Stomach (tissue), 9 donors: ENCODE measurements around the gene CBX4. TPM values are rescaled to one million over a fixed set of nuclear protein-coding genes. Genes with fewer than 3 reads are reported as not detected.

Experiments used
- DNase-seq, 2 donors: peaks; one replicate each; pipeline versions ENCODE4 v3.0.0 to v3.0.0-alpha.2; 2013 to 2019
- H3K27ac ChIP-seq, 5 donors: fragments of 200-600 bp in 4 of 5; sonication (generic) in 4 of 5; one replicate each; pipeline ENCODE4 v1.5.1; 2013 to 2019; ENCODE audit warnings: mild to moderate bottlenecking in 1 of 5, moderate library complexity in 1 of 5
- H3K27me3 ChIP-seq, 3 donors: fragments of 200-600 bp; sonication (generic); one replicate each; pipeline ENCODE4 v1.5.1; 2017 to 2019; ENCODE audit warnings: mixed run types in 1 of 3
- H3K36me3 ChIP-seq, 4 donors: fragments of 200-600 bp; sonication (generic); 1 replicate in 3 of 4; 2 replicates in 1 of 4; pipeline ENCODE4 v1.5.1; 2016 to 2019
- H3K4me1 ChIP-seq, 4 donors: fragments of 200-600 bp; sonication (generic); one replicate each; pipeline ENCODE4 v1.5.1; 2016 to 2019
- H3K4me3 ChIP-seq, 4 donors: fragments of 200-600 bp; sonication (generic) in 3 of 4; one replicate each; pipeline ENCODE4 v1.5.1; 2016 to 2019; ENCODE audit warnings: mild to moderate bottlenecking in 1 of 4
- H3K9me3 ChIP-seq, 4 donors: fragments of 200-600 bp; sonication (generic); one replicate each; pipeline ENCODE4 v1.5.1; 2016 to 2019
- EP300 ChIP-seq: sonication (generic); formaldehyde crosslinking; IDR thresholded peaks from one replicate; pipeline ENCODE4 v1.6.1; 2017; ENCODE audit warnings: antibody characterized with exemption
- POLR2A ChIP-seq, 4 donors: fragments of 450-650 bp; IDR thresholded peaks; one replicate each; pipeline ENCODE4 v1.6.1; 2016; ENCODE audit warnings: antibody characterized with exemption in 4 of 4, control low read depth in 2 of 4, mild to moderate bottlenecking in 1 of 4, moderate library complexity in 1 of 4
- POLR2AphosphoS5 ChIP-seq, 3 donors: sonication (generic); formaldehyde crosslinking; IDR thresholded peaks; one replicate each; pipeline ENCODE4 v1.6.1; 2016; ENCODE audit warnings: antibody characterized with exemption in 3 of 3
- WGBS, 5 donors: extraction: QIAGEN DNeasy Blood & Tissue Kit in 3 of 5; methylation state at CpG; one replicate each; pipeline versions ENCODE4 v1.1.5 to v1.1.7; 2013 to 2018; 5-methylcytosine and 5-hydroxymethylcytosine counted together
- intact Hi-C: fragments of 100-400 bp; cut with DNase I; formaldehyde crosslinking; loops from one replicate; pipeline ENCODE4 v1.15.1; 2023; ENCODE audit warnings: low total_unique reads
- polyA plus RNA-seq, 3 donors: library from polyadenylated mRNA; stranded (reverse); fragments of 200-250 nt; gene quantifications; one replicate each; pipeline ENCODE4 v1.2.3, GENCODE V29; 2013
- total RNA-seq, 5 donors: library from RNA; depleted of rRNA; stranded (reverse); fragments of >200 nt; gene quantifications; one replicate each; pipeline versions ENCODE4 v1.1.0 to v1.2.3, GENCODE V29; 2014 to 2016
- TF ChIP-seq, protein P1 (sequence below), 7 experiments: fragments of 450-650 bp in 4 of 7; fragments of 200-600 bp in 3 of 7; sonication (generic) in 3 of 7; IDR thresholded peaks; one replicate each; pipeline ENCODE4 v1.5.1; 2016 to 2019; ENCODE audit warnings: antibody characterized with exemption in 7 of 7, control low read depth in 2 of 7, mild to moderate bottlenecking in 1 of 7
- donor health status: healthy with polysubstance abuse.
- donor health status: Bipolar disorder and iron deficiency.
- donor health status: healthy.

The CBX4 gene
- total and polyA plus RNA-seq, 8 donors: 1.8 to 10.6 (median 8.3) TPM

GRCh38 chr17:79785017-79785899 lies 54.0 kb downstream of the CBX4 start:
- Histone ChIP-seq H3K36me3 (no peaks in the 10 kb centered on the region), H3K9me3 (no peaks in the 10 kb centered on the region), H3K4me3 (no peak overlapping the region), H3K4me1 (peaks cover 7 to 11% (median 9%) of the 10 kb centered on the region in 4 donors), H3K27ac (no peak overlapping the region), H3K27me3 (peaks cover 9 to 100% (median 35%) of the 10 kb centered on the region in 3 donors)
- DNase-seq: no peak
- TF ChIP-seq POLR2AphosphoS5 (IDR thresholded peaks at IDR 0.05): no peak
- TF ChIP-seq, protein P1, sequence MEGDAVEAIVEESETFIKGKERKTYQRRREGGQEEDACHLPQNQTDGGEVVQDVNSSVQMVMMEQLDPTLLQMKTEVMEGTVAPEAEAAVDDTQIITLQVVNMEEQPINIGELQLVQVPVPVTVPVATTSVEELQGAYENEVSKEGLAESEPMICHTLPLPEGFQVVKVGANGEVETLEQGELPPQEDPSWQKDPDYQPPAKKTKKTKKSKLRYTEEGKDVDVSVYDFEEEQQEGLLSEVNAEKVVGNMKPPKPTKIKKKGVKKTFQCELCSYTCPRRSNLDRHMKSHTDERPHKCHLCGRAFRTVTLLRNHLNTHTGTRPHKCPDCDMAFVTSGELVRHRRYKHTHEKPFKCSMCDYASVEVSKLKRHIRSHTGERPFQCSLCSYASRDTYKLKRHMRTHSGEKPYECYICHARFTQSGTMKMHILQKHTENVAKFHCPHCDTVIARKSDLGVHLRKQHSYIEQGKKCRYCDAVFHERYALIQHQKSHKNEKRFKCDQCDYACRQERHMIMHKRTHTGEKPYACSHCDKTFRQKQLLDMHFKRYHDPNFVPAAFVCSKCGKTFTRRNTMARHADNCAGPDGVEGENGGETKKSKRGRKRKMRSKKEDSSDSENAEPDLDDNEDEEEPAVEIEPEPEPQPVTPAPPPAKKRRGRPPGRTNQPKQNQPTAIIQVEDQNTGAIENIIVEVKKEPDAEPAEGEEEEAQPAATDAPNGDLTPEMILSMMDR (IDR thresholded peaks at IDR 0.05): no peak
- intact Hi-C loops: no loop called here
- 94 to 96% (median 95%) methylated on average over 13 to 17 of the region's 17 CpGs for WGBS, 5 donors

- Histone ChIP-seq H3K27me3 (peaks cover 3 to 100% (median 29%) of the 10 kb centered on the region in 3 donors), H3K4me1 (peaks cover 0 to 3% (median 1%) of the 10 kb centered on the region in 4 donors), H3K4me3 (no peak overlapping the region), H3K27ac (no peak overlapping the region), H3K9me3 (no peaks in the 10 kb centered on the region), H3K36me3 (no peaks in the 10 kb centered on the region)
- no peak for DNase-seq
- TF ChIP-seq POLR2AphosphoS5 (IDR thresholded peaks at IDR 0.05): no peak
- TF ChIP-seq POLR2A (IDR thresholded peaks at IDR 0.05): no peak
- no peak for TF ChIP-seq EP300
- TF ChIP-seq, protein P1 (IDR thresholded peaks at IDR 0.05): no peak
- intact Hi-C loops: no loop called here
- WGBS, 5 donors: 94 to 97% (median 96%) methylated on average over 21 to 31 of the region's 31 CpGs
Measured at GRCh38 chr17:79784353-79785016, 54.8 kb downstream of the CBX4 start.

DNA sequence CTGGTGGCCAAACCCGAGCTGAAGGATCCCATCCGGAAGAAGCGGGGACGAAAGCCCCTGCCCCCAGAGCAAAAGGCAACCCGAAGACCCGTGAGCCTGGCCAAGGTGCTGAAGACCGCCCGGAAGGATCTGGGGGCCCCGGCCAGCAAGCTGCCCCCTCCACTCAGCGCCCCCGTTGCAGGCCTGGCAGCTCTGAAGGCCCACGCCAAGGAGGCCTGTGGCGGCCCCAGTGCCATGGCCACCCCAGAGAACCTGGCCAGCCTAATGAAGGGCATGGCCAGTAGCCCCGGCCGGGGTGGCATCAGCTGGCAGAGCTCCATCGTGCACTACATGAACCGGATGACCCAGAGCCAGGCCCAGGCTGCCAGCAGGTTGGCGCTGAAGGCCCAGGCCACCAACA lies 55.3 kb downstream of the CBX4 start:
- Histone ChIP-seq H3K9me3 (no peaks in the 10 kb centered on the region), H3K27ac (no peak overlapping the region), H3K4me1 (peaks cover under 1 to 6% (median 5%) of the 10 kb centered on the region in 4 donors), H3K27me3 (peaks cover 0 to 100% (median 29%) of the 10 kb centered on the region in 3 donors), H3K4me3 (no peak overlapping the region), H3K36me3 (no peaks in the 10 kb centered on the region)
- DNase-seq: no peak
- TF ChIP-seq POLR2AphosphoS5 (IDR thresholded peaks at IDR 0.05) (no peak), POLR2A (IDR thresholded peaks at IDR 0.05) (no peak), EP300 (no peak)
- TF ChIP-seq, protein P1 (IDR thresholded peaks at IDR 0.05): no peak
- 92 to 95% (median 95%) methylated on average over 15 to 18 of the region's 18 CpGs for WGBS, 5 donors
- intact Hi-C loops: no loop called here

Other genes with a start within 250 kb of the CBX4 start
- 1 to 10 TPM in 1 of 5 donors, not detected in 4; 7.6 TPM for gene RBFOX3, start 228.4 kb downstream of the CBX4 start, total RNA-seq
- gene RBFOX3, start 228.4 kb downstream of the CBX4 start, polyA plus RNA-seq: 1 to 10 TPM in 1 of 3 donors, not detected in 2; 1.2 TPM
- gene ENPP7, start 108.5 kb downstream of the CBX4 start, total RNA-seq: 1 to 10 TPM in 1 of 5 donors, not detected in 4; 5.0 TPM
- not detected for gene ENPP7, start 108.5 kb downstream of the CBX4 start, polyA plus RNA-seq
- gene CBX2, start 61.3 kb downstream of the CBX4 start, total RNA-seq: 1 to 10 TPM in 2 of 5 donors, under 1 TPM in 1, not detected in 2; under 0.01 to 1.3 (median 1.0) TPM
- 1 to 10 TPM in 1 of 3 donors, under 1 TPM in 1, not detected in 1; 0.93 to 1.2 TPM for gene CBX2, start 61.3 kb downstream of the CBX4 start, polyA plus RNA-seq
- 100 to 1,000 TPM in 1 of 5 donors, 10 to 100 TPM in 1, 1 to 10 TPM in 1, not detected in 2; 2.8 to 140 (median 12.0) TPM for gene CBX8, start 42.4 kb downstream of the CBX4 start, total RNA-seq
- 1 to 10 TPM in 2 of 3 donors, under 1 TPM in 1; 0.76 to 3.4 (median 1.4) TPM for gene CBX8, start 42.4 kb downstream of the CBX4 start, polyA plus RNA-seq
- 10 to 100 TPM; 12.7 to 22.2 (median 21.0) TPM for gene TBC1D16, start 196.4 kb upstream of the CBX4 start, total RNA-seq
- 10 to 100 TPM in 1 of 3 donors, 1 to 10 TPM in 2; 3.0 to 17.1 (median 6.6) TPM for gene TBC1D16, start 196.4 kb upstream of the CBX4 start, polyA plus RNA-seq
- 10 to 100 TPM in 2 of 5 donors, 1 to 10 TPM in 3; 3.5 to 56.2 (median 5.8) TPM for gene CCDC40, start 197.2 kb upstream of the CBX4 start, total RNA-seq
- 1 to 10 TPM in 2 of 3 donors, under 1 TPM in 1; 0.61 to 2.2 (median 1.6) TPM for gene CCDC40, start 197.2 kb upstream of the CBX4 start, polyA plus RNA-seq